OCI-M1 (cell line): ENCODE data around the gene RADIL.

Experiments used
- DNase-seq: peaks from one replicate; lab custom pipeline; 2025; lab: John Stamatoyannopoulos, UW

The RADIL gene

GRCh38 chr7:4775250-4775847 is 108.2 kb downstream of the RADIL start, which contains the start of gene AP5Z1:
TSS of gene AP5Z1 (plus strand) at chr7:4775623. CDS start at chr7:4775716, 93 bp downstream.
- peak; percentile 95 for DNase-seq

DNA sequence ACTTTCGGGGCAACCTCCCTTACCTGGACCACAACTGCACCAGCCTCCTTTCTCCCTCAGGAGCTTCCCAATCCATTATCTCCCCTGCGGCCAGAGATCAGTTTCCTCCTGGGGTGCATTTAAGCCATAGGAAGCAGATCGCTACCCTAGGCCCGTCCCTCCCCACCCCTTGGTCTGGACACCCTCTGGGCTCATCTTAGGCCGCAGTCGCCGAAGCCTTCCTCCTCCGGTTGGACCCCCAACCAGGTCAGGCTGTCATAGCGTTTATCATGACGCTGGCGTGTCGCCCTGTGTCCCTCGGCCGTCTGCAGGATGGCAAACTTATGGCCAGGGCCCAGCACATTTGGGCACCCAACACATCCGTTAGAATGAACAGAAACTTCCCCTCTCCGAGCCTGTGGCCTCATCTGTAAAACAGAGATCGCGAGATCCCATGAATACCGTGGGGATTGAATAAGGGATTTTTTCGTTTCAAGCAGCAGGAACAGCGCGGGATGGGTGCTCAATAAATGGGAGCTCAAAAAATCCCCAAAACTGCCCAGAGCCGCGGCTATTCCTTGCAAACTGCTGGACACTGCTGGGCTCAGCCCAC is 108.8 kb downstream of the RADIL start:
- peak; percentile 19 for DNase-seq

GRCh38 chr7:4774007-4774406 is 109.5 kb downstream of the RADIL start:
- no peak for DNase-seq

GRCh38 chr7:4772306-4772705 is 111.2 kb downstream of the RADIL start:
- DNase-seq: no peak

- no peak for DNase-seq
Measured at GRCh38 chr7:4771737-4772136, 111.8 kb downstream of the RADIL start.

- no peak for DNase-seq
Measured at GRCh38 chr7:4770886-4771285, 112.6 kb downstream of the RADIL start.

- DNase-seq: no peak
Measured at GRCh38 chr7:4769761-4770160, 113.8 kb downstream of the RADIL start.

- DNase-seq: no peak
Measured at GRCh38 chr7:4768597-4769569, 114.6 kb downstream of the RADIL start.

DNA sequence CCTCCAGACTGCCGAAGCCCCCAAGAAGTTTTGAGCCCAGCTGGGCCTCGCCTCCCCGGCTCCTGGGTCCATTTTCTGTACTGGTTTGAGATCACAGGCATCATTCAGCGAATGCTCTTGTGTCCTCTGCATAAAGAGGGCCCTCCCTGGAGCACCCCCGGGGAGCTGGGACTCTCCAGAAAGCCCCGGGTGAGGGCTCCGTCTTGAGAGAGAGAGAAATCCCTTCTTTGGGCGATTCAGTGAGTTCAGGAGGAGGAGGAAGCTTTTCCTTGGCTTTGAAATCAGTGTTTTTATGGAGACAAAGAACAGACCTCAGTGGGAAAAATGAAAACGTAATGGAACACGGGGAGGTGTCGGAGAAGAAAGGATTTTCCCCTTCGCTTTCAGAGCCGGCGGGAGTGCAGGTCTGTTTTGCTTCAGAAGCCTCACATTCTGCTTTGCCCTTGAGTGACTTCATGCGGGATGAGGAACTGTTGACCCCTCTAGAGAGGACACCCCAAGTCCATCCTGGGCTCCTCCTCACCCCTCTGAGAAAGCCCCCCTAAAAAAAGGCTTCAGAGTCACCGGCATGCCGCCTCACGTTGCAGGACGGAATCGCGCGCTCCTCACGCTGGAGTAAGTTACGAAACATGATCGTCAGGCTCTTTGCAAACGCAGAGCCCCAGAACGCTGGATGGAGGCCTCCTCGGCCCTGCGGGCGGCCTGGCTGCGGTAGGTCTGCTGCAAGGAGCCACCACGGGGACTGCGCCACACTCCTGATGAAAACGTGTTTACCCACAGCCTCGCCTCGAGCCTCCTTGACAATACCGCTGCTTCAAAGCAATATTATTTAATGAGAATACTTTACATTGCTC is 116.6 kb downstream of the RADIL start:
- DNase-seq: no peak

DNA sequence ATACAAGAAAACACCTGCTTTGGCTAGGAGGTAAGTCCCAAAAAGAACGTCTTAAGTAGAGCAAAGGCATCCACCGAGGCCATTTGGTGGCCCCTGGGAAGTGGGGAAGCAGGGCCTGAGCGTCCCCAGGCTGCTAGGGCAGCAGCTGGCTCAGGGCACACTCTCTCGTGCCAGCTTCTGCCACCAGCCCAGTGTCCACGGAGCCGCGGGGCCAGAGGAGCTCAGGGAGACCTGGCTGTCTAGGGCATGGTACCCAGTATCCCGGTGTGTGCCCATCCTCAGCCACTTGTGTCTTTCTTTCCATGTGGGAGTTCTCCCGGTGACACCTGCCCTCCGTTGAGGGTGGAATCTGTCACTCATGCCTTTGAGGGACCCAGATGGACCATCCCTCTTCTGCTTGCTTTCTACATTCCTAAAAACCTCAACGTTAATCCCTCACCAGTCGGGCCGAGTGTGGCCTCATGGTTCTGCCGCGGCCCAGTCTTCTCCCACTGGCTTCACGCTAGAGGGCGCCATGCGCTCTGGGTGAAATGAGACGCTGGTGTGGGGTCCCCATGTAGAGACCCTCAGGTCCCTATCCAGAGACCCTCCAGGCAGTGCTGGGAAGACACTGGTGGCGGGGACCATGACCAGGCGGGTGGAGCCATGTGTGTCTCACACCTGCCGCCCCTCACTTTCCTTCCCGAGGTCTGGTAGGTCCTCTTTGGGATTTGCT is 117.6 kb downstream of the RADIL start:
- no peak for DNase-seq

GRCh38 chr7:4764402-4765007 is 119.0 kb downstream of the RADIL start:
- DNase-seq: no peak

DNA sequence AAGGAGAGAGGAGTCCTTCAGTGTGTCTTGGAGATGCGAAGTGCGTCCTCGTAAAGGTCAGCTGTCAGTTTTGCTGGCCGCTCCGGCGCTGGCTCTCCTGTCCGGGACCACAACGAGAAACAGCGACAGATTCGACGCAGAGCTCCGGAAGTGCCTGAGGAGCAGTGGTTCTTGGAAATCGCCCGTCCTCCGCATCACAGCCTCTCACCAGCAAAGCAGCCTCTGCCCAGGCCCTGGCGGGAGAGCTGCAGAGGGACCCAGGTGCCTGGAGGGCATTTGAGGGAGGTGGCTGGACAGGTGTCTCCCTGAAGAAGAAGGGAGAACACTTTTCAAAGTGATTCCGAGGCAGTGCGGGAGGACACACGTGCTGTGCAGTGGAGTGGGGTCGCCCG is 119.7 kb downstream of the RADIL start:
- DNase-seq: no peak

DNA sequence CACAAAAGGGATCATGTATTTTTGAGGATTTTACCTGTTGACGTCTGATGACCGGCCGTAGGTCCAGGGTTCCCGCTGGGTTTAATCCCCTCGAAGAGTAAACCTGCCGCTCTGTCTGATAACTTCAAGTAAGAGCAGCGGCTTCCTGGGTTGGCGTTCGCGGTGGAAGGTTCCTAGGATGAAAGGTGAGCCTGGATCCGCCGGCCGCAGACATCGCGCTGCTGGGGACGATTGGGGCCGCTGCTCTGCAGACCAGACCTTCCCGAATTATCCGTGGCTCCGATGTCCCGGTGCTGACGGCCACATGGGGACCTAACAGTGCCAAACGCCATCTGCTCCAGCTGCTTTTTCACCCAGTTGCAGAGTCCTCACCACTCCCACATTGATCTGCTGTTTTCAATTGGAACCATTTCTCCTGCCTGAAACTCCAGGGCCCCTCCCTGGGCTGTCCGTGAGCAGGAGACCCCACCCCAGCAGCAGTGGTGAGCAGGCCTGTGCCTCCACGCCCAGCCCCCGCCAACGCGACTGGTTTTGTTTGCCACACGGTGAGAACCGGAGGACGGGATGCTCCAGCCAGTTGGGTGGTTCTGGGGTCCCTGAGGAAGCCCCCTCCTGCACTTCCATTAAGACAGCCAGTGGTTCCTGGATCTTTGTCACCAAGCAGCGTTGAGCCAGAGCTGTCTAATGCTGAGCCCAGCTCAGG is 120.3 kb downstream of the RADIL start:
- DNase-seq: no peak

DNA sequence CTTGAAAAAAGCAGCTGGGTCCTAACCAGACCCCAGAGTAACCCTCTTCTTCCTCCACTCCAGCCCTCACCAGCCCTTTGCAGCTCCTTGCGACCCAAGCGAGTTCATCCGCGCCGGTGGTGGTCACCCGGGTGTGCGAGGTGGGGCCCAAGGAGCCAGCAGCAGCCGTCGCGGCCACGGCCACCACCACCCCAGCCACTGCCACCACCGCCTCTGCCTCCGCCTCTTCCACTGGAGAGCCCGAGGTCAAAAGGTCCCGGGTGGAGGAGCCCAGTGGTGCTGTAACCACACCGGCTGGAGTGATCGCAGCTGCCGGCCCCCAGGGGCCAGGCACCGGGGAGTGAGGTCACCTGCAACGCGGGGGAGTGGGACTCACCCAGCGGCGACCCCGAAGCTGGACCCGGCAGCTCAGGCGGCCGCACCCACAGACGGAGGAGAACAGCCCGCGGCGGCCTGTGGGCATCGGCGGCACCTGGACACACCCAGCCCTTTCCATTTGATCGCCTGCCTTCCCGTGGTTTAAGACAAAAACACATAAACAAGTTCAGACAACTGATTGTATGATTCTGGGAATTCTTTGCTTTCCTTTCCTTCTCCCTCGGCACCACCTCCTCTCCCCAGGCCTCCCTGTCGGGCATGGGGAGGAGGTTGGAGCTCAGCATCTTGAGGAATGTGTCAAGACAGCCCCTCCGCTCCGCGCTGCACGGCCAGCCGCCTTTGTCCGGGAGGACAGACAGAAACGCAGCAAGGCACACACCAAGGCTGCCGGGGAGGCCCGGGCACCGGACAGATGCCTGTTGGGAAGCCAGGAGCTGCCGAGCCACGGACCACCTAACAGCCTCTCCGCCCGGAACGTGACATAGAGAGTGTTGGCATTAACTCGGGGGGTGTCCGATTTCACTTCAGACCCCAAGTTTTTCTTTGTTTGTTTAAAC is 121.1 kb downstream of the RADIL start:
- DNase-seq: no peak

DNA sequence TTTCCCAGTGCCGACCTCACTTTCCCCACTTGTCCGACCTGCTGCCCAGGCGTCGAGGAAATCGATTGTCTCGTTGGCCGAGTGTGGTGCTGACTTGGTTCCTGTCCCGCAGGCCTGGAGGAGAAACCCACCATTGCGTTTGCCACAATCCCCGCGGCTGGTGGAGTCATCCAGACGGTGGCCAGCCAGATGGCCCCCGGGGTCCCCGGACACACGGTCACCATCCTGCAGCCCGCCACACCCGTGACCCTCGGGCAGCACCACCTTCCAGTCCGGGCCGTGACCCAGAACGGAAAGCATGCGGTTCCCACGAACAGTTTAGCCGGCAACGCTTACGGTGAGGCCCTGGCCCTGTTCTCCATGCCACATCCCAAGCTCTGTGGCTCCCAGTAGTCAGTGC is 122.6 kb downstream of the RADIL start:
- DNase-seq: no peak

DNA sequence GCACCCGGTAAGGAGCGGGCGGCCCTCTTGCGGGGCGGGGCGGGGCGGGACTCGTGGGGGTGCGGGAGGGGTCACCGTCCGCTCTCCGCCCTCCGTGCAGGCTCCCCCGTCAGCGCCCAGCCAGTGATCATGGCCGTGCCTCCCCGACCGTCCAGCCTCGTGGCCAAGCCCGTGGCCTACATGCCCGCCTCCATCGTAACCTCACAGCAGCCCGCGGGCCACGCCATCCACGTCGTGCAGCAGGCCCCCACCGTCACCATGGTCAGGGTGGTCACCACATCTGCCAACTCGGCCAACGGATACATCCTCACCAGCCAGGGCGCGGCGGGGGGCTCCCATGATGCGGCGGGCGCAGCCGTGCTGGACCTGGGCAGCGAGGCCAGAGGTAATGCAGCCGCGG is 124.3 kb downstream of the RADIL start:
- DNase-seq: no peak

DNA sequence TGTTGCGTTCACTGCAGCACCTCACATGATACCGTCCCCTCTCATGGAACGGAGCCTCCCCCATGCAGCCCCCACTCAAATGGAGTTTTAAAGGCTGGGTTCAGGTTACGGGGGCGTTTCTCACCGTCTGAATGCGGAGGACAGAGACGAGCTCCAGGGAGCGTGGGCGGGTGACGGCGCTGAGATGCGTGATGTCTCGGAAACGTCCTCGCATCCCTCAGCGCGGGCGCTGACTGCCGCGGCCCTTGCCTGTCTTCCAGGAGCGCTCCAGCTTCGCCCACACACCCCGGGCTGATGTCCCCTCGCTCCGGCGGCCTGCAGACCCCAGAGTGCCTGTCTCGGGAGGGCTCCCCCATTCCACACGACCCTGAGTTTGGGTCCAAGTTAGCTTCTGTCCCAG is 124.7 kb downstream of the RADIL start:
- no peak for DNase-seq

DNA sequence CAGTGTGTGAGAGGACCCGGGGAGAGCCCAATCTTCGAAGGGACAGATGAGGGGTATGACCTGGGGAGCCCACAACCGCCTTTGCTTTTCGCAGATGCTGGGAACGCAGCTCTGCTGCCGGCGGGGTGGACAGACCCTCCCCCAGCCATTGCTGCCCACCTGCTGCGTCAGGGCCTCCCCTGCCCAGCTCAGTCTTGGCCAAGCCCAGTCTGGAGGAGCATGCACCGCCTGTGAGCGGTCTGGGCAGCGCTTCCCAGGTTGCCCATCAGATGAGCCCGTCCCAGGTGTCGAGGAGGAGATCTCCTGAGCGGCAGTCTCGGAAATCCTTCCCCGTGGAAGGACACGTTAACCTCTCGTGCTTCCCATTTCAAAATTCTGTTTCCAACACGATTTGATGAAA is 125.4 kb downstream of the RADIL start:
- DNase-seq: no peak

GRCh38 chr7:4755045-4755444 is 128.5 kb downstream of the RADIL start:
- DNase-seq: no peak
